ENCODE measurements around the gene PSMG3.

PSMG3 gene

GRCh38 chr7:1579481-1580421, 9.9 kb upstream of the PSMG3 start:
- peak; percentile 90 for DNase-seq (ENCODE audit: low spot score)

- no peak for DNase-seq (ENCODE audit: low spot score)
These were observed 8.7 kb upstream of the PSMG3 start for GRCh38 chr7:1578513-1578912.

GRCh38 chr7:1576521-1577253, 6.9 kb upstream of the PSMG3 start:
- DNase-seq (ENCODE audit: low spot score): no peak

GRCh38 chr7:1575809-1576208, 6.0 kb upstream of the PSMG3 start:
- DNase-seq (ENCODE audit: low spot score): no peak

GRCh38 chr7:1572111-1572822, 2.4 kb upstream of the PSMG3 start:
- DNase-seq (ENCODE audit: low spot score): no peak

GRCh38 chr7:1569440-1569832, 396 bp downstream of the PSMG3 start:
- DNase-seq (ENCODE audit: low spot score): no peak

- DNase-seq (ENCODE audit: low spot score): no peak
These were observed 816 bp downstream of the PSMG3 start for GRCh38 chr7:1569016-1569415.

GRCh38 chr7:1567896-1568510, 1.8 kb downstream of the PSMG3 start:
- DNase-seq (ENCODE audit: low spot score): no peak

GRCh38 chr7:1567049-1567771, 2.6 kb downstream of the PSMG3 start:
- DNase-seq (ENCODE audit: low spot score): no peak

GRCh38 chr7:1566687-1567048, 3.2 kb downstream of the PSMG3 start:
- no peak for DNase-seq (ENCODE audit: low spot score)

- no peak for DNase-seq (ENCODE audit: low spot score)
These were observed 5.2 kb downstream of the PSMG3 start for GRCh38 chr7:1564603-1565022.

GRCh38 chr7:1563981-1564602, 5.7 kb downstream of the PSMG3 start:
- no peak for DNase-seq (ENCODE audit: low spot score)

GRCh38 chr7:1562597-1563051, 7.2 kb downstream of the PSMG3 start:
- peak; percentile 85 for DNase-seq (ENCODE audit: low spot score)

GRCh38 chr7:1562116-1562515, 7.7 kb downstream of the PSMG3 start:
- DNase-seq (ENCODE audit: low spot score): no peak

GRCh38 chr7:1561036-1561940, 8.5 kb downstream of the PSMG3 start:
- DNase-seq (ENCODE audit: low spot score): no peak

GRCh38 chr7:1560620-1561031, 9.2 kb downstream of the PSMG3 start:
- no peak for DNase-seq (ENCODE audit: low spot score)

GRCh38 chr7:1559626-1560590, 9.9 kb downstream of the PSMG3 start:
- DNase-seq (ENCODE audit: low spot score): no peak

- no peak for DNase-seq (ENCODE audit: low spot score)
These were observed 10.8 kb downstream of the PSMG3 start for GRCh38 chr7:1558841-1559625.

All from D341Med (cell line).